Measurements from ENCODE around the gene EFCAB14. TPM values are rescaled to one million over a fixed set of nuclear protein-coding genes. Genes with fewer than 3 reads are reported as not detected.

Gene EFCAB14
- total and polyA plus RNA-seq, 9 of the 15 experiments (the other 6 are each of a cell fraction or from before 2014, with no cell fraction given) = 7.3 to 49.0 (median 37.3) TPM

GRCh38 chr1:46673749-46674182 lies 45.1 kb downstream of the EFCAB14 start (continued):
- TF ChIP-seq, protein P1, sequence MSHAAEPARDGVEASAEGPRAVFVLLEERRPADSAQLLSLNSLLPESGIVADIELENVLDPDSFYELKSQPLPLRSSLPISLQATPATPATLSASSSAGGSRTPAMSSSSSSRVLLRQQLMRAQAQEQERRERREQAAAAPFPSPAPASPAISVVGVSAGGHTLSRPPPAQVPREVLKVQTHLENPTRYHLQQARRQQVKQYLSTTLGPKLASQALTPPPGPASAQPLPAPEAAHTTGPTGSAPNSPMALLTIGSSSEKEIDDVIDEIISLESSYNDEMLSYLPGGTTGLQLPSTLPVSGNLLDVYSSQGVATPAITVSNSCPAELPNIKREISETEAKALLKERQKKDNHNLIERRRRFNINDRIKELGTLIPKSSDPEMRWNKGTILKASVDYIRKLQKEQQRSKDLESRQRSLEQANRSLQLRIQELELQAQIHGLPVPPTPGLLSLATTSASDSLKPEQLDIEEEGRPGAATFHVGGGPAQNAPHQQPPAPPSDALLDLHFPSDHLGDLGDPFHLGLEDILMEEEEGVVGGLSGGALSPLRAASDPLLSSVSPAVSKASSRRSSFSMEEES (CRISPR knock-in tag; IDR thresholded peaks at IDR 0.05) = no peak
- TF ChIP-seq ZNF766 (CRISPR knock-in tag; conservative IDR thresholded peaks at IDR 0.05) = no peak
- TF ChIP-seq, protein P2, sequence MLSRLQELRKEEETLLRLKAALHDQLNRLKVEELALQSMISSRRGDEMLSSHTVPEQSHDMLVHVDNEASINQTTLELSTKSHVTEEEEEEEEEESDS (CRISPR knock-in tag; IDR thresholded peaks at IDR 0.05) = no peak
- no peak for TF ChIP-seq TRIM28 (IDR thresholded peaks at IDR 0.05)
- TF ChIP-seq NR4A1 (CRISPR knock-in tag; IDR thresholded peaks at IDR 0.05) = no peak
- TF ChIP-seq NR4A1 (tag; IDR thresholded peaks at IDR 0.05) = no peak
- TF ChIP-seq ETV1 (tag; conservative IDR thresholded peaks at IDR 0.05; ENCODE audit: low read depth) = no peak
- TF ChIP-seq, protein P3, sequence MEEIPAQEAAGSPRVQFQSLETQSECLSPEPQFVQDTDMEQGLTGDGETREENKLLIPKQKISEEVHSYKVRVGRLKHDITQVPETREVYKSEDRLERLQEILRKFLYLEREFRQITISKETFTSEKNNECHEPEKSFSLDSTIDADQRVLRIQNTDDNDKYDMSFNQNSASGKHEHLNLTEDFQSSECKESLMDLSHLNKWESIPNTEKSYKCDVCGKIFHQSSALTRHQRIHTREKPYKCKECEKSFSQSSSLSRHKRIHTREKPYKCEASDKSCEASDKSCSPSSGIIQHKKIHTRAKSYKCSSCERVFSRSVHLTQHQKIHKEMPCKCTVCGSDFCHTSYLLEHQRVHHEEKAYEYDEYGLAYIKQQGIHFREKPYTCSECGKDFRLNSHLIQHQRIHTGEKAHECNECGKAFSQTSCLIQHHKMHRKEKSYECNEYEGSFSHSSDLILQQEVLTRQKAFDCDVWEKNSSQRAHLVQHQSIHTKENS (CRISPR knock-in tag; IDR thresholded peaks at IDR 0.05) = no peak
- no peak for TF ChIP-seq KDM5B (IDR thresholded peaks at IDR 0.05; ENCODE audit: insufficient replicate concordance, low read depth, low read length)
- TF ChIP-seq MCM5 (IDR thresholded peaks at IDR 0.05; ENCODE audit: low read depth) = no peak
- TF ChIP-seq ZNF764 (CRISPR knock-in tag; IDR thresholded peaks at IDR 0.05; ENCODE audit: low read depth) = no peak
- no peak for TF ChIP-seq U2AF1 (optimal IDR thresholded peaks at IDR 0.05; ENCODE audit: low read depth, low read length)
- no peak for TF ChIP-seq TEAD2 (tag; IDR thresholded peaks at IDR 0.05)
- TF ChIP-seq ZNF212 (CRISPR knock-in tag; IDR thresholded peaks at IDR 0.05) = no peak
- TF ChIP-seq GTF2F1 (IDR thresholded peaks at IDR 0.05; ENCODE audit: low read depth, low read length) = no peak
- no peak for TF ChIP-seq TBL1XR1 (IDR thresholded peaks at IDR 0.05; ENCODE audit: low read length in 2 of 2)
- no peak for TF ChIP-seq RBM17 (IDR thresholded peaks at IDR 0.05; ENCODE audit: borderline replicate concordance, low read depth, low read length)
- TF ChIP-seq RREB1 (CRISPR knock-in tag; IDR thresholded peaks at IDR 0.05) = no peak
- TF ChIP-seq HEY1 (CRISPR knock-in tag; IDR thresholded peaks at IDR 0.05; ENCODE audit: borderline replicate concordance) = no peak
- TF ChIP-seq NFE2L1 (tag; IDR thresholded peaks at IDR 0.05; ENCODE audit: borderline replicate concordance, low read depth) = no peak
- TF ChIP-seq SRSF9 (IDR thresholded peaks at IDR 0.05; ENCODE audit: borderline replicate concordance, low read depth, low read length) = no peak

Data from K562 (cell line).